ENCODE measurements around the gene LSM3.
"Not testable (repeated sequence)": the region's sequence is repeated elsewhere in the genome, so short reads cannot be mapped to it uniquely, and the experiment has no call there.

Gene LSM3

GRCh38 chr3:14223595-14223994 is 45.0 kb downstream of the LSM3 start:
- DNase-seq, result no peak

- DNase-seq, result no peak
These were observed 46.3 kb downstream of the LSM3 start for GRCh38 chr3:14224895-14225294.

DNA sequence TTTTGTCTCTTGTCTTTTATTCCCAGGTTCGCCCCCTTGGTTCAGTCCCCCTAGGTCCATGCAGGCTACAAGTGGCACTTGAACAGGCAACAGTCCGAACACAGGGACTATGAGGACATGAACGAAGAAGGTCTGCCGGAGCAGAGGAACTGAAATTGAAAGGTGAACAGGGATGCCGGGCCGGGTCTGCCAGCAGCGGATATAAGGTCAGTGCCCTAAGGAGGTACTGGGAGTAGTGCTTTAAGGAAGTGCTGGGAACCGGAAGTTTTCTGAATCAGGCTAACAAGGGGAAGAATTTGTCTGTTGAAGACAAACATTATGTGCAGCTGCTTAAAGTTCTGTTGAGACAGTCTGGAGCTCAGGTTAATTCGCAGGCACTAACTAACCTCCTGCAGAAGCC is 46.8 kb downstream of the LSM3 start:
- DNase-seq, result no peak

DNA sequence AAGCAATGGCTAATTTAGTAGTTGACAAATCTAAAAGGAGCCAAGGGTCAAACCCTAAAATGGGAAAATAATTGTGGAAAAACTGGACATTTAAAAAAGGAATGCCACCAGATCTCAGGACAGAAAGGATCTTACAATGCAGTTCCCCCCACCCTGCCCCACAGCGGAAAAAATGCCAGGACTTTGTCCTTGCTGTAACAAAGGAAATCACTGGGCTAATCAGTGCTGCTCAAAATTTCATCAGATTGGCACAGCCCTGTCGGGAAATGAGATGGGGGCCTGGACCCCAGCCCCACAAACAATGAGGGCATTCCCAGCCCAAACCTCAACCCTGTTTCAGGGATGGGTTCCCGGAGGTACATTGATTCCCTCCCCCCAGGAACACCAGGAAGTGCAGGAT is 47.7 kb downstream of the LSM3 start:
- DNase-seq, result not testable (repeated sequence)

DNA sequence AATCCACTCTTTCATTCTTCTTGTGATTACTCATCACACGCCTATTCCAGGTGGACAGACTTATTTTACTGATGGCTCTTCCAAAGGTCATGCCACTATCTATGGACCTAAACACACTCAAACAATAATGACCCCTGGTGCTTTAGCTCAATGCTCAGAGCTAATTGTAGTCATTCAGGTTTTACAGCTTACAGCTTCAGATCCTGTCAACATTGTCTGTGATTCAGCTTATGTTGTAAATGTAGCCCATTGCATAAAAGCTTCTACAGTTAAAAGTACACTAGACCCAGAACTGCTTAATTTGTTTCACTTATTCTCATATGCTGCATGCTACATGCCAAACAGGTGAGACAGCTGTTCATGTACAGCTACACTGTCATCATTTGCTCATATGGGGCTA is 49.2 kb downstream of the LSM3 start:
- no peak for DNase-seq

DNA sequence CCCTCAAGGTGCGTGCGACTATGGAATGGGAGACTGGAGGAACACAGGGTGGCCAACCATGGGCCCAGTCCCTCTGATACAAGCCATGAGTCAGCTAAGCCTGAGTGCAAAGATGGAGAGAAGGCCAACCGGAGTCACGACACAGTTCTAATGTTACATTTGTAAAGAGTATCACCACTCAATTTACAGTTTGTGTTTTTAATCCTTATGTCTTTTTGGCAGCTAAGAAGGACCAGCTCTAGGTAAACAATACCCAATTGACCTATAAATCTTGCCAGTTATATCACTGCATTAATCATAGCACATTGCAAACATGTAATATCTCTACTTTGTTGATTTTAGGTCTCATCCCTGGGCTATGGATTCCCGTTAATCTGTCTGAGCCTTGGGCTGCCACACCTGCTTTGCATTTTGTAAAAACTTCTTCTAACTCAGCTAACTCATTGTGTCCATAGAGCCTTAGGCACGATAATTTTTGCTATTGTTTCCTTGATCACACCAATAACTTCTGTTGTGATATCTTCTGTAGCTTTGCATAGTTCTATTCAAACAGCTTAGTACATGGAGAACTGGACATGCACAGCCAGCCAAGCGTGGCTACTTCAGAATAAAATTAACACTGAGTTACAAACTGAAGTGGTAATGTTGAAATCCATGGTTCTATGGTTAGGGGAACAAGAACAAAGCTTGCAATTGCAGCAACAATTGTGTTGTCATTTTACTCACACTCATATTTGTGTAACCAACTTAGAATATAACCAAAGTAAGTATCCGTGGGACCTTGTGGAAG is 50.3 kb downstream of the LSM3 start:
- no peak for DNase-seq

- not testable (repeated sequence) for DNase-seq
These were observed 51.1 kb downstream of the LSM3 start for GRCh38 chr3:14229695-14230094.

- no peak for DNase-seq
These were observed 52.1 kb downstream of the LSM3 start for GRCh38 chr3:14230729-14231128.

DNA sequence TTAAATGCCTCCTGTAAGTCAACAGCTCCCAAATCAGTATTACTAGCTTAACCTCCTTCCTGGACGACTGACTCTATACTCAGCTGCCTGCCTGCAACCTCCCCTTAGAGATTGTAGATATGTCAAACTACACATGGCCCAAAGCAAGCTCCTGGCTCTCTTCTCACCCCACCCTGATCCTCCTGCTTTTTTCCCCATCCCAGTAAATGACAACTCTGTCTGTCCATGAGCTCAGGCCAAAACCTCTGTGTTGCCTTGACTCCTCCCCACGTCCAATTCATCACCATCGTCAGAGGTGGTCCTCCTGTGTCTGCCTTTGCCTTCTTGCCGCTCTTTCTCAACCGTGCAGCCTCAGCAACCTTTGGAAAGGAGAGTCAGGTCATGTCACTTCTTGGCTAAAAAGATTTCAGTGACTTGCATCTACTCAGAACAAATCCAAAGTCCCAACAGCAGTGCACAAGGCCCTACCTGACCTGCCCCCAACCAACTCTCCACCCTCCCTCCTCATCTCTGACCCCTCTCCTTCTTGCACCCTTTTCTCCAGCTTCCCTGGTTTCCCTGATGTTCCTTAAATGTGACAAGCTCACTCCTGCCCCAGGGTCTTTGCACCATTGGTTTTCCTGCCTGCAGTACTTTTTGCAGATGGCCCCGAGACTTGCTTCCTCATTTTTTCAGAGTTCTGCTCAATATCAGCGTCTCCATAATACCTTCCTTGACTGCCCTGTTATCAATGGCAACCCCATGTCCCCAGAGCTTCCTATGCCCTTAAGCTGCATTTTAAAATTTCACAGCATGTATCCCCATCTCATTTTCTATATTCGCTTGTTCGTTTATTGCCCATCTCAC is 52.8 kb downstream of the LSM3 start:
- no peak for DNase-seq

GRCh38 chr3:14231998-14232501 is 53.4 kb downstream of the LSM3 start:
- no peak for DNase-seq

DNA sequence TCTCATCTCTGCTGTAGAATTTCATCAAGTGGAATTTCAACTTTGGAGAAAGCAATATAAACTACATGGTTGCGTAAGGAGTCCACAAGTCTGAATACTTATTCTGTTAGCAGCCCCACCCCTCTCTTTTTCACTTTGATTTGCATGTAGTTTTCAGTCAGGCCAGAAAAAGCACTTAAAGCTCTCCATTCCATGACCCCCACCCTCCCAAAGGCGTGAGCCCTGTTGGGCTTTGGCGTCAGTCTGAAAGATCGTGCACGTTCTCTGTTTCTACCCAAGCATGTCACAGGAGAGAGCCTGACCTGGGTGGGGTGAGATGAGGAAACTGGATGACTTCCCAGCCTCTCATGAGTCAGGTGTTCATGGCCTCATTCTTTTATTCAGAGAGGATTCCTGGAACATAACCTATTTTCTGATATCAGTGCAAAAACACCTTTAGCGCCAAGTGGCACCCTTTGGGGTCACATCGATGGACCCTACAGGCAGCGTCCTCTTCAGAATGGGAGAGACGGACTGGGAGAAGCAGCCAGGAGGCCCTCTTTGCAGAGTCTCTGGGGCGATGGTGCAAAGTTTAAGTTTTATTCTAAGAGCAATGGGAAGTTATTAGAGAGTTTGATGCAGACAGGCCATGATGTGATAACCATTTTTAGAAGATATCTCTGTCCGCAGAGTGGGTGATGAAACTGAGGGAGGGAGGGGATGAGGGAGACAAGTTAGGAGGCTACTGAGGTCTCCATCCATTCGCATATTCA is 55.8 kb downstream of the LSM3 start:
- no peak for DNase-seq

DNA sequence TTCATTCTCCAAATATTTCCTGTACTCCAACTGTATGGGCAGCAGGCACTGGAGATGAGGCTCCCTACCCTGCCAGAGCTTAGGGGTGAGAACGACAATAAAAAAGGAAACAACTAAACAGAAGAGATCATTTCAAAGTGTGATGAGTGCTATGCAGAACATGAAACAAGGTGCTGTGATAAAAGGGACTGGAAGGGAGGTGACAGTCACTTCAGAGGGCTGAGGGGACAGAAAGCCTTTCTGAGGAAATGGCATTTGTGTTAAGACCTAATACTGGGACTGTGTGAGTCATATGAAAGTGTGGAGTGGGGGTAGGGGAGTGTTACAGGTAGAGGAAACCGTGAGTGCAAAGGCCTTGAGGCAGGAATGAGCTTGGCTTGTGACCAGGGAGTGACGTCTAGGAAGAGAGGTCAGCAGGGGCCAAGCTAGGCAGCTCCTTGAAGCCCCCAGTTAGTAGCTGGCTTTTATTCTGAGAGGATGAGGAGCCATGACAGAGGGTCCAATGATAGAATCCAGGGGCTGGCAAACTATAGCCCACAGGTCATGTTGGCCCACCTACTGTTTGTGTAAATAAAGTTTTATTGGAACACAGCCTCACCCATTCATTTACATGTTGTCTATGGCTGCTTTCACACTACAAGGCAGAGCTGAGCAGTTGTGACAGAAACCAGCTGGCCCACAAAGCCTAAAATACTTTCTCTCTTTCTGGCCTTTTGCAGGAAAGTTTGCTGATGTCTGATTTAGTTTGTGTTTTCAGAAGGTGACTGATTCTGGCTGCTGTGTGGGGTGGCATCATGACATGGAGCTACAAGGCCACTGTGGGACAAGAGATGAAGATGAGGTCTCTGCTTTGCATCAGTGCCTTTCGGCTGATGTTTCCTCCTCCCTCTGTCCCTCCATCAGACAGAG is 56.6 kb downstream of the LSM3 start:
- no peak for DNase-seq

GRCh38 chr3:14235912-14236295 is 57.3 kb downstream of the LSM3 start:
- DNase-seq, result no peak

- DNase-seq, result no peak
These were observed 58.3 kb downstream of the LSM3 start for GRCh38 chr3:14236902-14237301.

GRCh38 chr3:14237457-14237856 is 58.8 kb downstream of the LSM3 start:
- DNase-seq, result no peak

DNA sequence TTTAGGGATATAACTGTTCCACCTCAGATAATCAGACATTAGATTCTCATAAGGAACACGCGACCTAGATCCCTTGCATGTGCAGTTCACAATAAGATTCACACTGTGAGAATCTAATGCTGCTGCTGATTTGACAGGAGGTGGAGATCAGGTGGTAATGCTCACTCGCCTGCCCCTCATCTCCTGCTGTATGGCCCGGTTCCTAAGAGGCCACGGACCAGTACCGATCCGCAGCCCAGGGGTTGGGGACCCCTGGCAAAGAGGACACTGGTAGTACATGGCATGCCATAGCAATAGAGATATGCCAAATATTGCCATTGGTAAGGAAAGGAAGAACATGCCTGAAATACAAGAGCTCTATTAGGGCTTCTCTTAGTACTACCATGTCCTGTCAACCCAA is 59.7 kb downstream of the LSM3 start:
- no peak for DNase-seq

- DNase-seq, result no peak
These were observed 60.3 kb downstream of the LSM3 start for GRCh38 chr3:14238930-14239329.

DNA sequence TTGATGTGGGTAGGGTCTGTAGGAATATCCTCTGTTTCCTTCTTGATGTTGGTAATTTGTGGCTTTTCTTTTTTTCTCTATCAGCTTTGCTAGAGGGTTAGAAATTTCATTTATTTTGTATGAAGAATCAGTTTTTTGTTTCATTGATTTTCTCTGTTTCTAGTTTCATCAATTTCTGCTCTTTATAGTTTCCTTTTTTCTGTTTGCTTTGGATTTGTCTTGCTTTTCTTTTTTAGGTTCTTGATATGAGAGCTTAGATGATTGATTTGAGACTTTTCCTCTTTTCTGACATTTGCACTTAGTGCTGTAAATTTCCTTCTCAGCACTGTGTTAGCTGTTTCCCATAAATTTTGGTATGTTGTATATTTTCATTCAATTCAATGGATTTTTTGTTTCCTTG is 61.3 kb downstream of the LSM3 start:
- DNase-seq, result no peak

DNA sequence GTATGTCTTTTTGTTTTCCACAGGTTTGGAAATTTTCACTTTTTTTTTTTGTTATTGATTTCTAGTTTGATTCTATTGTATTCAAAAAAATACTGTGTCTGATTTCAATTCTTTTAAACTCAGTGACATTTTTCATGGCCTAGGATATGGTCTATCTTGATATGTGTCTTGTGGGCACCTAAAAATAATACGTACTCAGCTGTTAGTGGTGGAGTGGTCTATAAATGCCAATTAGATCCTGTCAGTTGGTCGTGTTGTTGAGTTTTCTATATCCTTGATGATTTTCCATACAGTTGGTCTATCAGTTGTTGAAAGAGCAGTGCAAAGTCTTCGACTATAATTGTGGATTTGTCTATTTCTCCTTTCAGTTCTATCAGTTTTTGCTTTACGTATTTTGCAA is 61.7 kb downstream of the LSM3 start:
- no peak for DNase-seq

GRCh38 chr3:14241716-14242115 is 63.1 kb downstream of the LSM3 start:
- no peak for DNase-seq

GRCh38 chr3:14242490-14243311 is 64.1 kb downstream of the LSM3 start:
- DNase-seq, result no peak

Data from GDM1 (cell line).